SK-N-SH (cell line): Measurements from ENCODE around the gene CLDND1. TPM values are rescaled to one million over a fixed set of nuclear protein-coding genes. Genes with fewer than 3 reads are reported as not detected.
A peak's percentile ranks its signal among the peaks of the same experiment; 100 is the strongest.

Experiments used
- CTCF ChIA-PET: fragments of 300-600, 350-600 bp; formaldehyde crosslinking; extraction: SDS; loops from one replicate; lab custom pipeline; 2021; lab: Yijun Ruan, JAX
- POLR2A ChIA-PET: fragments of 350-600 bp; sonication (Branson Sonifier 250); formaldehyde crosslinking; extraction: SDS; loops from one replicate; lab custom pipeline; 2020; ENCODE audit warnings: antibody characterized with exemption, inconsistent platforms; lab: Yijun Ruan, JAX
- DNase-seq: peaks from one replicate; pipeline ENCODE4 v3.0.0; 2012
- H2AFZ ChIP-seq: fragments of 200-600 bp; sonication (generic); 2 replicates; pipeline ENCODE4 v1.8.1; 2016; ENCODE audit warnings: antibody characterized with exemption, mild to moderate bottlenecking, low read depth
- H3F3A ChIP-seq: fragments of 200-600 bp; sonication (generic); replicated peaks from 2 replicates; pipeline ENCODE3; 2016; ENCODE audit warnings: antibody characterized with exemption, mild to moderate bottlenecking; ENCODE audit not compliant: insufficient read depth
- H3K27ac ChIP-seq, 2 experiments: fragments of 200-500 bp in 1 of 2; fragments of 200-600 bp in 1 of 2; sonication (Bioruptor generic) in 1 of 2; sonication (generic), shearing (Covaris generic) in 1 of 2; 2 replicates each; pipeline versions ENCODE4 v1.5.1 to v1.6.1; 2014 to 2016; ENCODE audit warnings: low read depth in 2 of 2, inconsistent platforms in 1 of 2, low read length in 1 of 2, mild to moderate bottlenecking in 1 of 2, mixed read lengths in 1 of 2
- H3K27me3 ChIP-seq: fragments of 200-600 bp; sonication (generic), shearing (Covaris generic); 2 replicates; pipeline ENCODE4 v1.6.1; 2016; ENCODE audit warnings: mixed run types; ENCODE audit not compliant: insufficient read depth
- H3K36me3 ChIP-seq, 2 experiments: fragments of 200-500 bp in 1 of 2; fragments of 200-600 bp in 1 of 2; sonication (Bioruptor generic) in 1 of 2; sonication (generic) in 1 of 2; replicated peaks in 1 of 2; 2 replicates each; pipeline versions ENCODE3 to v1.5.1; 2014 to 2016; ENCODE audit warnings: low read length in 1 of 2, mild to moderate bottlenecking in 1 of 2; ENCODE audit not compliant: insufficient read depth in 2 of 2, control insufficient read depth in 1 of 2
- H3K4me1 ChIP-seq, 2 experiments: fragments of 200-500 bp in 1 of 2; fragments of 200-600 bp in 1 of 2; sonication (Bioruptor generic) in 1 of 2; sonication (generic), shearing (Covaris generic) in 1 of 2; 2 replicates each; pipeline versions ENCODE4 v1.5.1 to v1.6.1; 2014 to 2016; ENCODE audit warnings: low read depth in 1 of 2, low read length in 1 of 2, mixed run types in 1 of 2; ENCODE audit not compliant: insufficient read depth in 2 of 2, control insufficient read depth in 1 of 2
- H3K4me2 ChIP-seq: fragments of 200-600 bp; sonication (generic), shearing (Covaris generic); 2 replicates; pipeline ENCODE4 v1.6.1; 2017; ENCODE audit warnings: mixed run types
- H3K4me3 ChIP-seq, 2 experiments: fragments of 200-500 bp in 1 of 2; fragments of 200-600 bp in 1 of 2; sonication (Bioruptor generic) in 1 of 2; sonication (generic), shearing (Covaris generic) in 1 of 2; 2 replicates each; pipeline versions ENCODE4 v1.5.1 to v1.8.1; 2014 to 2016; ENCODE audit warnings: low read depth in 2 of 2, inconsistent platforms in 1 of 2, low read length in 1 of 2, mild to moderate bottlenecking in 1 of 2, mixed read lengths in 1 of 2, moderate library complexity in 1 of 2
- H3K79me2 ChIP-seq: fragments of 200-600 bp; sonication (generic); 2 replicates; pipeline ENCODE4 v1.8.1; 2017; ENCODE audit warnings: mild to moderate bottlenecking; ENCODE audit not compliant: insufficient read depth
- H3K9ac ChIP-seq: fragments of 200-600 bp; sonication (generic); 2 replicates; pipeline ENCODE4 v1.6.1; 2017; ENCODE audit warnings: mixed run types
- H3K9me2 ChIP-seq: fragments of 200-600 bp; sonication (generic); 2 replicates; pipeline ENCODE4 v1.6.1; 2017; ENCODE audit warnings: mixed run types
- H3K9me3 ChIP-seq: fragments of 200-600 bp; sonication (generic); 2 replicates; pipeline ENCODE4 v1.6.1; 2017; ENCODE audit warnings: mixed run types, mild to moderate bottlenecking, moderate library complexity
- H4K20me1 ChIP-seq: fragments of 200-600 bp; sonication (generic); 2 replicates; pipeline ENCODE4 v1.6.1; 2017; ENCODE audit warnings: mild to moderate bottlenecking, mixed run types; ENCODE audit not compliant: insufficient read depth
- ELF1 ChIP-seq: IDR thresholded peaks from 2 replicates; pipeline ENCODE4 v1.4.0; 2012
- FOSL2 ChIP-seq: IDR thresholded peaks from 2 replicates; pipeline ENCODE4 v1.4.0; 2012; ENCODE audit warnings: low read depth, mild to moderate bottlenecking, moderate library complexity, borderline replicate concordance
- GABPA ChIP-seq: IDR thresholded peaks from 2 replicates; pipeline ENCODE4 v1.4.0; 2012; ENCODE audit warnings: low read depth, mild to moderate bottlenecking
- MXI1 ChIP-seq: IDR thresholded peaks from 2 replicates; pipeline ENCODE4 v1.6.1; 2012; ENCODE audit warnings: mild to moderate bottlenecking, low read depth, low read length, improper control_type of control experiment
- RXRA ChIP-seq: IDR thresholded peaks from 2 replicates; pipeline ENCODE4 v1.4.0; 2012; ENCODE audit warnings: low read depth, mild to moderate bottlenecking, borderline replicate concordance
- SIN3A ChIP-seq: IDR thresholded peaks from 2 replicates; pipeline ENCODE4 v1.6.1; 2012; ENCODE audit warnings: low read depth, mild to moderate bottlenecking, low read length, moderate library complexity, borderline replicate concordance
- YY1 ChIP-seq: IDR thresholded peaks from 2 replicates; pipeline ENCODE4 v1.4.0; 2012; ENCODE audit warnings: low read depth, mild to moderate bottlenecking
- WGBS: methylation state at CpG from one replicate; pipeline ENCODE4 v1.1.6; 2017; ENCODE audit warnings: low lambda C conversion rate; 5-methylcytosine and 5-hydroxymethylcytosine counted together
- polyA plus RNA-seq, 3 experiments: library from polyadenylated mRNA; depleted of rRNA; stranded (reverse); fragments of >200 nt; gene quantifications; 2 replicates each; pipeline ENCODE4 v1.2.3, GENCODE V29; 2012
- TF ChIP-seq, protein P1 (sequence below): fragments of 150-350 bp; IDR thresholded peaks from 2 replicates; pipeline ENCODE4 v1.6.1; 2016; ENCODE audit warnings: mild to moderate bottlenecking, low read depth, low read length
- TF ChIP-seq, protein P2 (sequence below): IDR thresholded peaks from 2 replicates; pipeline ENCODE4 v1.4.0; 2012; ENCODE audit warnings: low read depth
- TF ChIP-seq, protein P3 (sequence below): fragments of 150-350 bp; IDR thresholded peaks from 2 replicates; pipeline ENCODE4 v1.6.1; 2017; ENCODE audit warnings: antibody characterized with exemption, low read length, low read depth, borderline replicate concordance
- TF ChIP-seq, protein P4 (sequence below): IDR thresholded peaks from 2 replicates; pipeline ENCODE4 v1.6.1; 2012; ENCODE audit warnings: mild to moderate bottlenecking, low read depth, low read length, moderate library complexity

The CLDND1 gene
- polyA plus RNA-seq, 1 of the 3 experiments (the other 2 are of a cell fraction): 110 TPM

DNA sequence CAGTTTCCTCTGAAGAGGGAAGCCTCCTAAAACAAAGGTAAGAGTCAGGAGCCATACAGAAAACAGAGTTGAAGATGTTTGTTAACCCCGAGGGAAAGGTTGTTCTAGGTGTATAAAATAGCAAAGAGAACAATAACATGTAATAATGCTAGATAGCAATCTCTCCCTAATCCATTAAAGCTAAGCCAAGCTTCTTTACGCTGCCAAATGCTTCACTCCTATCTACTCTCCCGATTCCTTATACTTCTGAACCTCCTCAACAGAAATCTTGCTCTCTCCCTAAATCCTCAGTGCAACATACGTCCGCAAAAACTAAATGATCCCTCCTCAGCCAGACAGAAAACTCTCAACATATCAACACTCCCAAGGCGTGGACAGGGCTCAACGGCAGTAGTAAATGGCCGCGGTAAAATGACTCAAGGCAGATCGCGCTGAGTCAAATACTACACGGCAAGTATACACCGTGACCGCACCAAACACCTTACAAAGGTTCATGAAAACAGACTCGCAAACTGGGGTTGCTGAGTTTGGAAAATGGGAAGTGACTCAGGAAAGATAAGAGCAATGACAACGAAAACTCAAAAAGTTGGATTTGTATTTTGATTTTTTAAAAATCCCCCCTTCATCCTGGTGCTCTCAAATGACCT, 682 bp downstream of the CLDND1 start:
- H3K36me3 ChIP-seq: peaks cover 38% of the 10 kb centered on the region in 2 experiments

More for the DNA sequence above, 682 bp downstream of the CLDND1 start:
- ChIA-PET CTCF (interaction anchor here (1.6 kb wide), 1 partner anchor 80 kb away, joined by 5 read pairs; no protein-coding TSS in a partner anchor), POLR2A (interaction anchor here (1.2 kb wide), 1 partner anchor 71 kb away, joined by 10 read pairs; the partner anchor contains the start of gene CPOX)
- Histone ChIP-seq H3K4me2 (peak overlapping the region; percentile 75), H3K9ac (peak overlapping the region; percentile 80), H3K9me3 (no peaks in the 10 kb centered on the region), H3K4me1 (peaks cover 0 to 7% of the 10 kb centered on the region in 2 experiments; a peak in 2 of 4 replicates), H4K20me1 (no peaks in the 10 kb centered on the region; the same call in 1 of the 2 replicates), H3K27ac (peak overlapping the region; percentile 79 to 90), H3F3A (peaks cover 14% of the 10 kb centered on the region), H3K4me3 (peak overlapping the region; percentile 84), H2AFZ (peak overlapping the region; percentile 61; the same call in 1 of the 2 replicates), H3K27me3 (no peaks in the 10 kb centered on the region), H3K9me2 (no peaks in the 10 kb centered on the region), H3K79me2 (peaks cover 40% of the 10 kb centered on the region)
- 0 out of 2 replicates have a peak, but pooled peaks have one; percentile 12 for TF ChIP-seq FOSL2
- TF ChIP-seq YY1: peak; percentile 61; the same call in 1 of the 2 replicates
- TF ChIP-seq, protein P1, sequence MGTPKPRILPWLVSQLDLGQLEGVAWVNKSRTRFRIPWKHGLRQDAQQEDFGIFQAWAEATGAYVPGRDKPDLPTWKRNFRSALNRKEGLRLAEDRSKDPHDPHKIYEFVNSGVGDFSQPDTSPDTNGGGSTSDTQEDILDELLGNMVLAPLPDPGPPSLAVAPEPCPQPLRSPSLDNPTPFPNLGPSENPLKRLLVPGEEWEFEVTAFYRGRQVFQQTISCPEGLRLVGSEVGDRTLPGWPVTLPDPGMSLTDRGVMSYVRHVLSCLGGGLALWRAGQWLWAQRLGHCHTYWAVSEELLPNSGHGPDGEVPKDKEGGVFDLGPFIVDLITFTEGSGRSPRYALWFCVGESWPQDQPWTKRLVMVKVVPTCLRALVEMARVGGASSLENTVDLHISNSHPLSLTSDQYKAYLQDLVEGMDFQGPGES: 0 out of 2 replicates have a peak, but pooled peaks have one; percentile 5
- TF ChIP-seq GABPA: no peak
- TF ChIP-seq, protein P2, sequence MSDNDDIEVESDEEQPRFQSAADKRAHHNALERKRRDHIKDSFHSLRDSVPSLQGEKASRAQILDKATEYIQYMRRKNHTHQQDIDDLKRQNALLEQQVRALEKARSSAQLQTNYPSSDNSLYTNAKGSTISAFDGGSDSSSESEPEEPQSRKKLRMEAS: 0 out of 2 replicates have a peak, but pooled peaks have one; percentile 43
- TF ChIP-seq, protein P3, sequence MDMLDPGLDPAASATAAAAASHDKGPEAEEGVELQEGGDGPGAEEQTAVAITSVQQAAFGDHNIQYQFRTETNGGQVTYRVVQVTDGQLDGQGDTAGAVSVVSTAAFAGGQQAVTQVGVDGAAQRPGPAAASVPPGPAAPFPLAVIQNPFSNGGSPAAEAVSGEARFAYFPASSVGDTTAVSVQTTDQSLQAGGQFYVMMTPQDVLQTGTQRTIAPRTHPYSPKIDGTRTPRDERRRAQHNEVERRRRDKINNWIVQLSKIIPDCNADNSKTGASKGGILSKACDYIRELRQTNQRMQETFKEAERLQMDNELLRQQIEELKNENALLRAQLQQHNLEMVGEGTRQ: no peak
- TF ChIP-seq, protein P4, sequence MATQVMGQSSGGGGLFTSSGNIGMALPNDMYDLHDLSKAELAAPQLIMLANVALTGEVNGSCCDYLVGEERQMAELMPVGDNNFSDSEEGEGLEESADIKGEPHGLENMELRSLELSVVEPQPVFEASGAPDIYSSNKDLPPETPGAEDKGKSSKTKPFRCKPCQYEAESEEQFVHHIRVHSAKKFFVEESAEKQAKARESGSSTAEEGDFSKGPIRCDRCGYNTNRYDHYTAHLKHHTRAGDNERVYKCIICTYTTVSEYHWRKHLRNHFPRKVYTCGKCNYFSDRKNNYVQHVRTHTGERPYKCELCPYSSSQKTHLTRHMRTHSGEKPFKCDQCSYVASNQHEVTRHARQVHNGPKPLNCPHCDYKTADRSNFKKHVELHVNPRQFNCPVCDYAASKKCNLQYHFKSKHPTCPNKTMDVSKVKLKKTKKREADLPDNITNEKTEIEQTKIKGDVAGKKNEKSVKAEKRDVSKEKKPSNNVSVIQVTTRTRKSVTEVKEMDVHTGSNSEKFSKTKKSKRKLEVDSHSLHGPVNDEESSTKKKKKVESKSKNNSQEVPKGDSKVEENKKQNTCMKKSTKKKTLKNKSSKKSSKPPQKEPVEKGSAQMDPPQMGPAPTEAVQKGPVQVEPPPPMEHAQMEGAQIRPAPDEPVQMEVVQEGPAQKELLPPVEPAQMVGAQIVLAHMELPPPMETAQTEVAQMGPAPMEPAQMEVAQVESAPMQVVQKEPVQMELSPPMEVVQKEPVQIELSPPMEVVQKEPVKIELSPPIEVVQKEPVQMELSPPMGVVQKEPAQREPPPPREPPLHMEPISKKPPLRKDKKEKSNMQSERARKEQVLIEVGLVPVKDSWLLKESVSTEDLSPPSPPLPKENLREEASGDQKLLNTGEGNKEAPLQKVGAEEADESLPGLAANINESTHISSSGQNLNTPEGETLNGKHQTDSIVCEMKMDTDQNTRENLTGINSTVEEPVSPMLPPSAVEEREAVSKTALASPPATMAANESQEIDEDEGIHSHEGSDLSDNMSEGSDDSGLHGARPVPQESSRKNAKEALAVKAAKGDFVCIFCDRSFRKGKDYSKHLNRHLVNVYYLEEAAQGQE: peak; percentile 78
- peak; percentile 80 for TF ChIP-seq MXI1
- no peak for TF ChIP-seq ELF1
- no peak for TF ChIP-seq RXRA
- peak; percentile 41; the same call in 1 of the 2 replicates for TF ChIP-seq SIN3A
- 2% methylated on average over 16 of the region's 16 CpGs for WGBS
- peak; percentile 27 for DNase-seq
